Adipocyte (in vitro differentiated cells): ENCODE data around the gene PTPRK.

Source experiments
- DNase-seq: peaks from one replicate; pipeline ENCODE4 v3.0.0-alpha.2; 2015; ENCODE audit warnings: low read depth
- H3K27me3 ChIP-seq: replicated peaks from 2 replicates; pipeline ENCODE4 v1.7.0; 2013; ENCODE audit warnings: mild to moderate bottlenecking, low read length, moderate library complexity; ENCODE audit not compliant: control insufficient read depth, insufficient read depth
- H3K36me3 ChIP-seq: 2 replicates; pipeline ENCODE4 v1.7.0; 2013; ENCODE audit warnings: low read length, mild to moderate bottlenecking, moderate library complexity; ENCODE audit not compliant: control insufficient read depth, insufficient read depth, severe bottlenecking
- H3K4me1 ChIP-seq: 2 replicates; pipeline ENCODE4 v1.7.0; 2013; ENCODE audit warnings: mild to moderate bottlenecking, low read length, moderate library complexity; ENCODE audit not compliant: control insufficient read depth, insufficient read depth
- H3K4me3 ChIP-seq: 2 replicates; pipeline ENCODE4 v1.7.0; 2013; ENCODE audit warnings: mild to moderate bottlenecking, low read length, moderate library complexity
- H3K9ac ChIP-seq: 2 replicates; pipeline ENCODE4 v1.7.0; 2013; ENCODE audit warnings: mild to moderate bottlenecking, low read length, moderate library complexity
- H3K9me3 ChIP-seq: 2 replicates; pipeline ENCODE4 v1.7.0; 2013; ENCODE audit warnings: mild to moderate bottlenecking, low read length, moderate library complexity; ENCODE audit not compliant: control insufficient read depth

PTPRK gene

DNA sequence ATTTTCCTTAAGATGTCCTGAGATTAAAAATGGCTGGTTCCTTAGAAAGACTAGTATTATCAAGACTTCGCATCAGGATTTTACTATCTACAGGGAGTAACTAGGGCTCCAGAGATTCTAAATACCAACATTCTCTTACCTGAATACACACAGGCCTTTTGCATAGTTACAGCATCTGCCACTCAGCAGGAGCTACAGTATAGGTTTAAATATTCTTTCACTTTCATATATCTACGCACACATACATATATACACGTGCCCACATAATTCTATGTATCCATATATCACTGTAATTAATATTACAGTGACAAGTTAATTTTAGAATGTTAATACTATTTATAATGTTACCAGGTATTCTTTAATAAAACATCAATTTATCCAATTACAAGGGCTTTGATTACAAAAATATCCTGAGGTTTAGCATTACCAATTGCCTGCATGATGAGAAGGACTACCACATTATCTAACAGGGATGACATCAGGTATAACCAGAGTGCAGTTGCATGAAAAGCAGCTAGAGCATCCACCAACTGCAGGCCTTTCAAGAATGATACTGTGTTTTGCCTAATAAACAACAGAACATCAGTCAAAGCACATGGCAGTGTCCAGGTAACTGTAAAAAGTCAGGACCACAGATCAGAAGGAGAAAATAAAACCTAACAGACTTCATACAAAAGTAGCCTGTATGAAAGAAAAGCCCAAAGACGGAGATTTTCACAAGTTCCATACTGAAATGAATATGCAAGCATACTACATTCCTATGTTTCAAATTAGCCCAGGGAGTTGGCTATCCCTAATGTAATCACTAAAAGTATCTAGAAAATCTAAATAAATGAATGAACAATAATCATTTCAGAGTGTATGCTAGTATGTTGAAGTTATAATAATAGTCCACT is 268.7 kb downstream of the PTPRK start:
- H3K4me1 ChIP-seq, result no peaks in the 10 kb centered on the region
- H3K27me3 ChIP-seq, result no peaks in the 10 kb centered on the region
- DNase-seq, result peak; percentile 38
- H3K4me3 ChIP-seq, result no peak overlapping the region
- H3K9ac ChIP-seq, result no peak overlapping the region
- H3K9me3 ChIP-seq, result no peaks in the 10 kb centered on the region
- H3K36me3 ChIP-seq, result no peaks in the 10 kb centered on the region

GRCh38 chr6:128250370-128251070 is 269.9 kb downstream of the PTPRK start:
- no peaks in the 10 kb centered on the region for H3K4me1 ChIP-seq
- H3K9ac ChIP-seq, result no peak overlapping the region
- H3K27me3 ChIP-seq, result no peaks in the 10 kb centered on the region
- DNase-seq, result no peak
- no peaks in the 10 kb centered on the region for H3K9me3 ChIP-seq
- no peak overlapping the region for H3K4me3 ChIP-seq
- H3K36me3 ChIP-seq, result no peaks in the 10 kb centered on the region

GRCh38 chr6:128249429-128249828 is 271.0 kb downstream of the PTPRK start:
- no peaks in the 10 kb centered on the region for H3K27me3 ChIP-seq
- no peaks in the 10 kb centered on the region for H3K36me3 ChIP-seq
- H3K4me3 ChIP-seq, result no peak overlapping the region
- H3K9ac ChIP-seq, result no peak overlapping the region
- DNase-seq, result no peak
- H3K4me1 ChIP-seq, result no peaks in the 10 kb centered on the region
- no peaks in the 10 kb centered on the region for H3K9me3 ChIP-seq

GRCh38 chr6:128246472-128247260 is 273.7 kb downstream of the PTPRK start:
- Histone ChIP-seq H3K9ac (no peak overlapping the region), H3K4me1 (no peaks in the 10 kb centered on the region), H3K4me3 (no peak overlapping the region), H3K9me3 (no peaks in the 10 kb centered on the region), H3K36me3 (no peaks in the 10 kb centered on the region), H3K27me3 (no peaks in the 10 kb centered on the region)
- no peak for DNase-seq

- Histone ChIP-seq H3K9me3 (no peaks in the 10 kb centered on the region), H3K9ac (no peak overlapping the region), H3K4me1 (no peaks in the 10 kb centered on the region), H3K27me3 (no peaks in the 10 kb centered on the region), H3K36me3 (no peaks in the 10 kb centered on the region), H3K4me3 (no peak overlapping the region)
- peak; percentile 45 for DNase-seq
These were observed 275.5 kb downstream of the PTPRK start for GRCh38 chr6:128244751-128245405.

GRCh38 chr6:128242765-128243403 is 277.5 kb downstream of the PTPRK start:
- Histone ChIP-seq H3K9ac (no peak overlapping the region), H3K9me3 (no peaks in the 10 kb centered on the region), H3K27me3 (no peaks in the 10 kb centered on the region), H3K4me1 (no peaks in the 10 kb centered on the region), H3K36me3 (no peaks in the 10 kb centered on the region), H3K4me3 (no peak overlapping the region)
- peak; percentile 49 for DNase-seq

DNA sequence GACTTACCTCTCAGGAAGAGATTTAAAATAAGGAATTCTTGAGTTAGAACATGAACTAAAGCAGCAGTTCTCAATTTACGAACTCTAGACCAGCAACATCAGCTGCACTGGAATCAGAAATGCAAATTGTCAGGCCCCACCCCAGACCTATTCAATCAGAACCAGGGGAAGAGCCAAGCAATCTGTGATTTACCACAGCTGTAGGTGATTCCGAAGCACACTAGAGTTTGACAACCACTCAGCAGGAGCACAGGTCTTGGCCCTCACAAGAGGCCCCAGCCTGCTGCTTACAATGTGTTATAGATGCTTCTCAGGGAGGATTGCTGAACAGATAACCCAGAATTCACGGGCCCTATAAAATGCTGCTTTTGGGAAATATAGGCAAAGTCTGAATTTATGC is 279.2 kb downstream of the PTPRK start:
- no peak overlapping the region for H3K4me3 ChIP-seq
- no peaks in the 10 kb centered on the region for H3K36me3 ChIP-seq
- H3K9ac ChIP-seq, result no peak overlapping the region
- H3K27me3 ChIP-seq, result no peaks in the 10 kb centered on the region
- DNase-seq, result no peak
- no peaks in the 10 kb centered on the region for H3K4me1 ChIP-seq
- H3K9me3 ChIP-seq, result no peaks in the 10 kb centered on the region

DNA sequence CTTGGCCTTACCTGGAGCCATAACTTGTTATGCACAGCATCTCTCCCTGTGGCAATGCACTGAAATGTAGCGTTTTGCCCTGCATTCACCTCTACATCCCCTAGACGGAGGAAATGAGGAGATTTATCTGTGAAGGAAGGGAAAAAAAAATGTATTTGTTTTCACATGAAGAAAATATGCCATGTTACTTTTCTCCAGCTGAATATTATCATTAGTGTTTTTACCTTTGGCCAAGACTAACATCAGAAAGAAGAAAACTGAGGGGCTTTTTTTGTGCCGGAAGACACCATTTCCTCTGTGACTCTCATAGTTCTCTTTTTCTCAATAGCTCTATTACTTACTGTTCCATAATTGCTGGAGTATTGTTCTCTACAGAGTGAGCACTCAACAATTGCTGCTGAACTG is 280.4 kb downstream of the PTPRK start:
- Histone ChIP-seq H3K36me3 (no peaks in the 10 kb centered on the region), H3K9me3 (no peaks in the 10 kb centered on the region), H3K4me1 (no peaks in the 10 kb centered on the region), H3K27me3 (no peaks in the 10 kb centered on the region), H3K9ac (no peak overlapping the region), H3K4me3 (no peak overlapping the region)
- no peak for DNase-seq

GRCh38 chr6:128239146-128239545 is 281.3 kb downstream of the PTPRK start:
- H3K9me3 ChIP-seq, result no peaks in the 10 kb centered on the region
- H3K9ac ChIP-seq, result no peak overlapping the region
- H3K27me3 ChIP-seq, result no peaks in the 10 kb centered on the region
- H3K4me3 ChIP-seq, result no peak overlapping the region
- no peaks in the 10 kb centered on the region for H3K4me1 ChIP-seq
- H3K36me3 ChIP-seq, result no peaks in the 10 kb centered on the region
- DNase-seq, result no peak

GRCh38 chr6:128238225-128238624 is 282.2 kb downstream of the PTPRK start:
- Histone ChIP-seq H3K4me1 (no peaks in the 10 kb centered on the region), H3K27me3 (no peaks in the 10 kb centered on the region), H3K36me3 (no peaks in the 10 kb centered on the region), H3K4me3 (no peak overlapping the region), H3K9ac (no peak overlapping the region), H3K9me3 (no peaks in the 10 kb centered on the region)
- DNase-seq, result no peak
